HepG2 (cell line): ENCODE data around the gene CADPS.

Experiments used
- CHCHD3 ChIP-seq: sonication (generic); formaldehyde crosslinking; IDR thresholded peaks from 2 replicates; pipeline ENCODE4 v1.8.0; 2022; ENCODE audit warnings: mild to moderate bottlenecking, missing genetic modification reagents, moderate library complexity
- HNF1B ChIP-seq: sonication (generic); formaldehyde crosslinking; IDR thresholded peaks from 2 replicates; pipeline ENCODE4 v1.5.1; 2020; ENCODE audit warnings: mild to moderate bottlenecking, moderate library complexity, missing genetic modification reagents
- NFIC ChIP-seq: IDR thresholded peaks from 2 replicates; pipeline ENCODE4 v1.6.1; 2012; ENCODE audit warnings: mild to moderate bottlenecking, low read length, inconsistent platforms
- RBAK ChIP-seq: sonication (generic); formaldehyde crosslinking; IDR thresholded peaks from 2 replicates; pipeline ENCODE4 v1.5.1; 2020; ENCODE audit warnings: mild to moderate bottlenecking, missing genetic modification reagents
- RNF2 ChIP-seq: fragments of 450-650 bp; conservative IDR thresholded peaks from 2 replicates; pipeline ENCODE4 v1.6.1; 2016; ENCODE audit warnings: low read depth
- SMC3 ChIP-seq: IDR thresholded peaks from 2 replicates; pipeline ENCODE4 v1.6.1; 2011; ENCODE audit warnings: low read length, improper control_type of control experiment
- ZBTB7B ChIP-seq: sonication (generic); formaldehyde crosslinking; IDR thresholded peaks from 2 replicates; pipeline ENCODE4 v1.4.0; 2020; ENCODE audit warnings: missing genetic modification reagents
- ZNF296 ChIP-seq: sonication (generic); formaldehyde crosslinking; conservative IDR thresholded peaks from 2 replicates; pipeline ENCODE4 v1.5.0; 2020; ENCODE audit warnings: mild to moderate bottlenecking, missing genetic modification reagents
- ZNF326 ChIP-seq: sonication (generic); formaldehyde crosslinking; IDR thresholded peaks from 2 replicates; pipeline ENCODE4 v1.4.0; 2020; ENCODE audit warnings: missing genetic modification reagents, borderline replicate concordance

GRCh38 chr3:62605413-62606068 is 269.7 kb downstream of the CADPS start:
- TF ChIP-seq NFIC (no peak), HNF1B (CRISPR knock-in tag) (no peak), ZNF326 (no peak), ZNF296 (CRISPR knock-in tag) (no peak), RBAK (no peak), ZBTB7B (CRISPR knock-in tag) (no peak), SMC3 (no peak), CHCHD3 (CRISPR knock-in tag) (no peak), RNF2 (no peak)
